Cardiac muscle cell (in vitro differentiated cells and primary cell): Measurements from ENCODE around the gene C1QTNF9. TPM values are rescaled to one million over a fixed set of nuclear protein-coding genes. Genes with fewer than 3 reads are reported as not detected.

ENCODE experiments used
- DNase-seq, 2 donors: peaks; one replicate each; pipeline versions ENCODE4 v3.0.0 to v3.0.0-alpha.2; 2010 to 2017; ENCODE audit warnings: low read depth in 1 of 2, low spot score in 1 of 2
- H3K27ac ChIP-seq: fragments of 200-600 bp; sonication (generic); 2 replicates; pipeline ENCODE4 v1.5.1; 2016
- H3K27me3 ChIP-seq: fragments of 200-600 bp; sonication (generic); 2 replicates; pipeline ENCODE4 v1.6.0; 2016; ENCODE audit warnings: control low read depth
- H3K36me3 ChIP-seq: fragments of 200-600 bp; sonication (generic); 2 replicates; pipeline ENCODE4 v1.5.1; 2016; ENCODE audit warnings: control low read depth
- H3K4me1 ChIP-seq: fragments of 200-600 bp; sonication (generic); 2 replicates; pipeline ENCODE4 v1.8.1; 2017; ENCODE audit warnings: low read depth, mild to moderate bottlenecking, mixed run types
- H3K4me3 ChIP-seq: fragments of 200-600 bp; sonication (generic); 2 replicates; pipeline ENCODE4 v1.5.1; 2016; ENCODE audit warnings: mild to moderate bottlenecking
- H3K9me3 ChIP-seq: fragments of 200-600 bp; sonication (generic); 2 replicates; pipeline ENCODE4 v1.5.1; 2017; ENCODE audit warnings: low read depth, mild to moderate bottlenecking, control low read depth
- polyA plus RNA-seq: library from polyadenylated mRNA; unstranded; fragments of >200 nt; fragmentation: Nextera tagmentation; extraction: Ambion mirVana; gene quantifications from 2 replicates; pipeline ENCODE4 v1.2.1, GENCODE V29; 2016
- total RNA-seq: library from RNA; depleted of rRNA; stranded (reverse); fragments of >200 nt; gene quantifications from 2 replicates; pipeline ENCODE4 v1.2.3, GENCODE V29; 2016
- TF ChIP-seq, protein P1 (sequence below): IDR thresholded peaks from 2 replicates; pipeline ENCODE4 v1.5.1; 2012; ENCODE audit warnings: low read depth, mild to moderate bottlenecking, low read length

Gene C1QTNF9
- total and polyA plus RNA-seq, 2 experiments from 2014 or later = 0.12 TPM; not detected in 1

DNA sequence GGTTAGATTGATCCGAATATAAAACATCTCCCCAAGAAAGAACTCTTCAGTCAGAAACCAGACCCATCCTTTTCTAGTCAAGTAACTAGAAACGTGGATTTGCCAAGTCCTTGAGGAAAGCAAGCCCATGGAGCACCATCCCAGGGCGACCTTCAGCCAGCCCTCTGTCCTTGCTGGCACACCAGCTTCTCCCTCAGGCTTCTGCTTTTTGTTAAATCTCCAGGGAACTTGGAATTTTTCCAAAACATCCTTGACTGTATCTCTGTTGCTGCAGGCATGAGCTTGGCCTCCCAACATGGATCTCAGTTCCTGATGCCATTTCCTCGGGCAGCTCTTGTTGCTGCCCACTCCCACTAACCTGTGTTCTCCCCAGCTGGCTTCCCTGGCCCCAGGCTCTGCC lies 27.1 kb upstream of the C1QTNF9 start:
- Histone ChIP-seq H3K27ac (no peak overlapping the region), H3K27me3 (no peaks in the 10 kb centered on the region), H3K4me1 (peaks cover 7% of the 10 kb centered on the region), H3K9me3 (no peaks in the 10 kb centered on the region), H3K4me3 (no peak overlapping the region), H3K36me3 (no peaks in the 10 kb centered on the region)
- TF ChIP-seq, protein P1, sequence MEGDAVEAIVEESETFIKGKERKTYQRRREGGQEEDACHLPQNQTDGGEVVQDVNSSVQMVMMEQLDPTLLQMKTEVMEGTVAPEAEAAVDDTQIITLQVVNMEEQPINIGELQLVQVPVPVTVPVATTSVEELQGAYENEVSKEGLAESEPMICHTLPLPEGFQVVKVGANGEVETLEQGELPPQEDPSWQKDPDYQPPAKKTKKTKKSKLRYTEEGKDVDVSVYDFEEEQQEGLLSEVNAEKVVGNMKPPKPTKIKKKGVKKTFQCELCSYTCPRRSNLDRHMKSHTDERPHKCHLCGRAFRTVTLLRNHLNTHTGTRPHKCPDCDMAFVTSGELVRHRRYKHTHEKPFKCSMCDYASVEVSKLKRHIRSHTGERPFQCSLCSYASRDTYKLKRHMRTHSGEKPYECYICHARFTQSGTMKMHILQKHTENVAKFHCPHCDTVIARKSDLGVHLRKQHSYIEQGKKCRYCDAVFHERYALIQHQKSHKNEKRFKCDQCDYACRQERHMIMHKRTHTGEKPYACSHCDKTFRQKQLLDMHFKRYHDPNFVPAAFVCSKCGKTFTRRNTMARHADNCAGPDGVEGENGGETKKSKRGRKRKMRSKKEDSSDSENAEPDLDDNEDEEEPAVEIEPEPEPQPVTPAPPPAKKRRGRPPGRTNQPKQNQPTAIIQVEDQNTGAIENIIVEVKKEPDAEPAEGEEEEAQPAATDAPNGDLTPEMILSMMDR = no peak
- DNase-seq = peak in 1 of 2 donors; percentile 30

- Histone ChIP-seq H3K4me3 (no peak overlapping the region), H3K4me1 (peaks cover 7% of the 10 kb centered on the region), H3K27ac (no peak overlapping the region), H3K27me3 (no peaks in the 10 kb centered on the region), H3K36me3 (no peaks in the 10 kb centered on the region), H3K9me3 (no peaks in the 10 kb centered on the region)
- DNase-seq = no peak
- TF ChIP-seq, protein P1 = no peak
Measured at GRCh38 chr13:24284889-24285565, 24.4 kb upstream of the C1QTNF9 start.

- Histone ChIP-seq H3K9me3 (no peaks in the 10 kb centered on the region), H3K4me3 (no peak overlapping the region), H3K27ac (no peak overlapping the region), H3K27me3 (no peaks in the 10 kb centered on the region), H3K36me3 (no peaks in the 10 kb centered on the region), H3K4me1 (peaks cover 7% of the 10 kb centered on the region)
- TF ChIP-seq, protein P1 = no peak
- no peak for DNase-seq
Measured at GRCh38 chr13:24286624-24287023, 22.8 kb upstream of the C1QTNF9 start.

GRCh38 chr13:24287748-24288287 lies 21.6 kb upstream of the C1QTNF9 start:
- TF ChIP-seq, protein P1 = no peak
- no peaks in the 10 kb centered on the region for H3K4me1 ChIP-seq

GRCh38 chr13:24288870-24289269 lies 20.5 kb upstream of the C1QTNF9 start:
- Histone ChIP-seq H3K36me3 (no peaks in the 10 kb centered on the region), H3K4me3 (no peak overlapping the region), H3K9me3 (no peaks in the 10 kb centered on the region), H3K27me3 (no peaks in the 10 kb centered on the region), H3K27ac (no peak overlapping the region), H3K4me1 (no peaks in the 10 kb centered on the region)
- no peak for DNase-seq
- TF ChIP-seq, protein P1 = no peak

More at GRCh38 chr13:24287748-24288287, 21.6 kb upstream of the C1QTNF9 start:
- H3K36me3 ChIP-seq = no peaks in the 10 kb centered on the region
- no peak overlapping the region for H3K4me3 ChIP-seq
- no peaks in the 10 kb centered on the region for H3K27me3 ChIP-seq
- H3K27ac ChIP-seq = no peak overlapping the region
- no peak for DNase-seq
- no peaks in the 10 kb centered on the region for H3K9me3 ChIP-seq
